ENCODE data around the gene MCHR1. TPM values are rescaled to one million over a fixed set of nuclear protein-coding genes. Genes with fewer than 3 reads are reported as not detected.

Gene MCHR1
- polyA plus RNA-seq, 1 donor from 2014 or later: 2.6 TPM

GRCh38 chr22:40641269-40641668 is 38.0 kb upstream of the MCHR1 start:
- H3K9me2 ChIP-seq (ENCODE audit: insufficient read depth, low read length): no peaks in the 10 kb centered on the region
- H3K4me2 ChIP-seq (ENCODE audit: low read length): no peak overlapping the region
- no peak overlapping the region for H3K9ac ChIP-seq (ENCODE audit: low read length)
- H3K4me3 ChIP-seq (ENCODE audit: low read length): no peak overlapping the region
- H3K27ac ChIP-seq (ENCODE audit: low read length): no peak overlapping the region
- no peaks in the 10 kb centered on the region for H3K36me3 ChIP-seq (ENCODE audit: insufficient read depth, low read length)
- H3F3A ChIP-seq (ENCODE audit: insufficient read depth, low read length, poor library complexity, severe bottlenecking): no peaks in the 10 kb centered on the region
- no peaks in the 10 kb centered on the region for H3K9me3 ChIP-seq (ENCODE audit: low read length)
- no peak overlapping the region for H2AFZ ChIP-seq (ENCODE audit: low read depth, low read length)
- no peaks in the 10 kb centered on the region for H3K79me2 ChIP-seq (replicated peaks; ENCODE audit: insufficient read depth, low read length)
- H3K27me3 ChIP-seq (ENCODE audit: insufficient read depth, low read depth, low read length): no peaks in the 10 kb centered on the region
- TF ChIP-seq RAD21 (conservative IDR thresholded peaks at IDR 0.05): no peak
- no peak for TF ChIP-seq TAF1 (IDR thresholded peaks at IDR 0.05; ENCODE audit: low read depth)
- TF ChIP-seq MXI1 (conservative IDR thresholded peaks at IDR 0.05; ENCODE audit: poor library complexity, severe bottlenecking): no peak
- no peak for TF ChIP-seq POLR2AphosphoS5 (IDR thresholded peaks at IDR 0.05)
- no peak for TF ChIP-seq REST (IDR thresholded peaks at IDR 0.05; ENCODE audit: borderline replicate concordance)
- TF ChIP-seq SMC3 (conservative IDR thresholded peaks at IDR 0.05; ENCODE audit: poor library complexity): no peak
- no peak for TF ChIP-seq EZH2 (IDR thresholded peaks at IDR 0.05; ENCODE audit: borderline replicate concordance, insufficient read depth, low read length, poor library complexity, severe bottlenecking)
- TF ChIP-seq EP300 (conservative IDR thresholded peaks at IDR 0.05; ENCODE audit: poor library complexity, severe bottlenecking): no peak
- no peak for TF ChIP-seq CTCF (IDR thresholded peaks at IDR 0.05; ENCODE audit: poor library complexity, severe bottlenecking)
- H4K20me1 ChIP-seq (ENCODE audit: insufficient read depth): no peaks in the 10 kb centered on the region

GRCh38 chr22:40642316-40642715 is 37.0 kb upstream of the MCHR1 start:
- H3K27ac ChIP-seq (ENCODE audit: low read length): no peak overlapping the region
- no peak overlapping the region for H3K4me3 ChIP-seq (ENCODE audit: low read length)
- H3K79me2 ChIP-seq (replicated peaks; ENCODE audit: insufficient read depth, low read length): no peaks in the 10 kb centered on the region
- TF ChIP-seq RAD21 (conservative IDR thresholded peaks at IDR 0.05): no peak
- no peak for TF ChIP-seq CTCF (IDR thresholded peaks at IDR 0.05; ENCODE audit: poor library complexity, severe bottlenecking)
- no peak for TF ChIP-seq EZH2 (IDR thresholded peaks at IDR 0.05; ENCODE audit: borderline replicate concordance, insufficient read depth, low read length, poor library complexity, severe bottlenecking)
- no peak for TF ChIP-seq POLR2AphosphoS5 (IDR thresholded peaks at IDR 0.05)
- no peak for TF ChIP-seq SMC3 (conservative IDR thresholded peaks at IDR 0.05; ENCODE audit: poor library complexity)
- TF ChIP-seq TAF1 (IDR thresholded peaks at IDR 0.05; ENCODE audit: low read depth): no peak
- TF ChIP-seq EP300 (conservative IDR thresholded peaks at IDR 0.05; ENCODE audit: poor library complexity, severe bottlenecking): no peak
- TF ChIP-seq MXI1 (conservative IDR thresholded peaks at IDR 0.05; ENCODE audit: poor library complexity, severe bottlenecking): no peak
- TF ChIP-seq REST (IDR thresholded peaks at IDR 0.05; ENCODE audit: borderline replicate concordance): no peak
- no peaks in the 10 kb centered on the region for H3K9me2 ChIP-seq (ENCODE audit: insufficient read depth, low read length)
- no peaks in the 10 kb centered on the region for H3F3A ChIP-seq (ENCODE audit: insufficient read depth, low read length, poor library complexity, severe bottlenecking)
- H3K36me3 ChIP-seq (ENCODE audit: insufficient read depth, low read length): no peaks in the 10 kb centered on the region
- H3K9me3 ChIP-seq (ENCODE audit: low read length): no peaks in the 10 kb centered on the region
- H3K4me2 ChIP-seq (ENCODE audit: low read length): no peak overlapping the region
- no peaks in the 10 kb centered on the region for H3K27me3 ChIP-seq (ENCODE audit: insufficient read depth, low read depth, low read length)
- H4K20me1 ChIP-seq (ENCODE audit: insufficient read depth): no peaks in the 10 kb centered on the region
- H2AFZ ChIP-seq (ENCODE audit: low read depth, low read length): no peak overlapping the region
- H3K9ac ChIP-seq (ENCODE audit: low read length): no peak overlapping the region

Data from neural cell (in vitro differentiated cells).